CMK (cell line): ENCODE data around the gene TOMM34.

Experiments
- DNase-seq: peaks from one replicate; pipeline ENCODE4 v3.0.0-alpha.2; 2010; ENCODE audit warnings: low read depth

Gene TOMM34, protein sequence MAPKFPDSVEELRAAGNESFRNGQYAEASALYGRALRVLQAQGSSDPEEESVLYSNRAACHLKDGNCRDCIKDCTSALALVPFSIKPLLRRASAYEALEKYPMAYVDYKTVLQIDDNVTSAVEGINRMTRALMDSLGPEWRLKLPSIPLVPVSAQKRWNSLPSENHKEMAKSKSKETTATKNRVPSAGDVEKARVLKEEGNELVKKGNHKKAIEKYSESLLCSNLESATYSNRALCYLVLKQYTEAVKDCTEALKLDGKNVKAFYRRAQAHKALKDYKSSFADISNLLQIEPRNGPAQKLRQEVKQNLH

DNA sequence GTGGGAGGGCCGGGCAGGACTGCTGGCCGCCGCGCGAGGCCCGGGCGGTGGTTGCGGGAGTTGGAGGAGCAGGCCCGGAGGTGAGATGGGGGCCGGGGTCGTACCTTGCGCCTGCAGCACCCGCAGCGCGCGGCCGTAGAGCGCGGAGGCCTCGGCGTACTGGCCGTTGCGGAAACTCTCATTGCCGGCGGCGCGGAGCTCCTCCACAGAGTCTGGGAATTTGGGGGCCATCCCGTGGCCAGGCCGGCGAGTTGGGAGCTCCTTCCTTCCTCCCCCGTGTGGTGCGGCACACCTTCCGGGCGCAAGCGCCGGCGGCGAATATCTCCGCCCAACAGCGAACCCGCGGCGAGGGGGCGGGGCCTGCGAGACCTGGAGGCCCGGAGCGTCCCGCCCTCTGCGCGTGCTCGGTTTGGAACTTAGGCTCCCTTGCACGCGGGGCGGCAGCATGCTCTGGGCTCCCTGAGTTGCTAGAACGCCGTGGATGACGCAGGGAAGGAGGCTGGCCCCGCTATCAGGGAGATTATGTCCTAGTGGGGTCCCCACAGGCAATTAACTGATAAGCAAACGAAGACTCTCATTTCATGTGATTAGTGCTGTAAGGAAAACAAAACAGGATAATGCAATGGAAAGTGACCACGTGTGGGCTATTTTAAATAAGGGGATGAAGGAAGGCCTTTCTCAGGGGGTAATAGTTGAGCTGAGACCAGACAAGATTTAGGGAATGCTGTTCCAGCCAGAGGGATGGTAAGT, at the start of gene TOMM34:
TOMM34 (minus strand) TSS at position 295 of the 750 bp plus-strand sequence; CDS start at position 231, 64 bp downstream.
- peak; percentile 91 for DNase-seq

DNA sequence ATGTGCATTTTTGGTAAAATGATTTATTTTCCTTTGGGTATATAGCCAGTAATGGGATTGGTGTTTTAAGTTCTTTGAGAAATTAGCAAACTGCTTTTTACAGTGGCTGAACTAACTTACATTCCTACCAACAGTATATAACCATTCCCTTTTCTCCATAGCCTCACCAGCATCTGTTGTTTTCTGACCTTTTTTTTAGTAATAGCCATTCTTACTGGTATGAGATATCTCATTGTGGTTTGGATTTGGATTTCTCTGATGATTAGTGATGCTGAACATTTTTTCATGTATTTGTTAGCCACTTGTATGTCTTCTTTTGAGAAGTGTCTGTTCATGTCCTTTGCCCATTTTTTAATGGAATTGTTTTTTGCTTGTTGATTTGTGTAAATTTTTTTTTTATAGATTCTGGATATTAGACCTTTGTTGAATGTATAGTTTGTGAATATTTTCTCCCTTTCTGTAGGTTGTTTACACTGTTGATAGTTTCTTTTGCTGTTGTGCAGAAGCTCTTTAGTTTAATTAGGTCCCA, 48.4 kb upstream of the TOMM34 start:
- no peak for DNase-seq

DNA sequence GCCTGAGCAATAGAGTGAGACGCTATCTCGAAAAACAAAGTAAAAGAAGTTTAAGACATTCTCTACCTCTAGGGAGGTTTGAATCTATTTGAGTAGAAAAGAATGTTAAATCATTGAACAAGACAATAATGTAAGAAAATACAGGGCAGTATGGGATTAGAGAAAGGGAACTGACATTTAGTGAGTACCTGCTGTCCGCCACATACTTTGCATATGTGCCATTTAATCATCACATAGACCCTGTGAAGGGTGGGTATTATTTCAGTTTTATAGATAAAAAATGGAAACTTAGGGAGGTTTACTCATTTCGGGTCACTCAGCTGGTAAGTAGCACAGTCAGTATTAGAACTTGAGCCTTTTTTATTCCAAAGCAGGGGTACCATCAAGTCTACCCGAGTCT, 37.5 kb upstream of the TOMM34 start:
- DNase-seq = no peak

DNA sequence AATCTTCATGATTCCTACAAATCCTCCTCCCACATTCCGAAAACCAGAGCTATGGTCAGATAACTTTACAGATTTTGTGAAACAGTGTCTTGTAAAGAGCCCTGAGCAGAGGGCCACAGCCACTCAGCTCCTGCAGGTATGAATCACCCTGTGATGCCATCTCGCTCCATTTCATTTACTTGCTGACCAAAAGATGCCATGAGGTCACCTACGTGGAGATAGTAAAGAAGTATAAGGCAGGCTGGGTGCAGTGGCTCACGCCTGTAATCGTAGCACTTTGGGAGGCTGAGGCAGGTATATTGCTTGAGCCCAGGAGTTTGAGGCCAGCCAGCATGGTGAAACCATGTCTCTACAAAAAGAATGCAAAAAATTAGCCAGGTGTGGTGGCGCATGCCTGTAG, 37.0 kb upstream of the TOMM34 start:
- DNase-seq = no peak

DNA sequence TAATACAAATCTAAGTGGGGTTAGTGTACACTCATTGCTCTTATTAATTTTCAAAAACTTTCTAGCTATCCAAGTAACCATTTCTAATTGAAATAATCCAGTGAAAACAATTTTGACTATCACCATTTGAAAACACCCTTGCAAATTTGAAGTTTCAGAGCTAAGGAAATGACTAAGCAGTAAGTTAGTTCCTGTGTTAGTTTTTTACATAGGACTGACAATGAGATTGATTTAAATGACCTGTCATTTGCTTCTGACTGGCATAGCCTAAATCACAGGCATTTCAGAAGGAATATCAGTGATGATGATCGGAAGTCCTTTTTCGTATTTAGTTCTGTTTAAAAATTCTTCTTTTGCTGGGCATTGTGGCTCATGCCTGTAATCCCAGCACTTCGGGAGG, 33.1 kb upstream of the TOMM34 start:
- no peak for DNase-seq

DNA sequence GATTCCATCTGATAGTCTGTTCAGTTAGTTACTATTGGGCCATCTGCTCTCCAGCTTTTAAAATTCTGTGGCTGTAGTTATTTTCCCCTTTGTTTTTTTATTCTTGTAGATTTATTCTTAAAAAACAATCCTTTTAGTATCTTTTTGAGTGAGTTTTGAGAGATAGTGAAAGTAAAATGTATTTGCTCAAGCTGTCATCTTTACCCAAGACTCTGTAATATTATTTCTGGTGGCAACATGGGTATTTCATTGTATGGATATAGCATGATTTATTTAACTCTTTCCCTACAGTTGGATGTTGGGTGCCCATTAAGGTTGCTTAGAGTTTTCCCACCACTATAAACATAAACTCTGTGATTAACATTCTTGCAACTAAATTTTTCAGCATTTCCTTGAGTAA, 30.8 kb upstream of the TOMM34 start:
- no peak for DNase-seq

DNA sequence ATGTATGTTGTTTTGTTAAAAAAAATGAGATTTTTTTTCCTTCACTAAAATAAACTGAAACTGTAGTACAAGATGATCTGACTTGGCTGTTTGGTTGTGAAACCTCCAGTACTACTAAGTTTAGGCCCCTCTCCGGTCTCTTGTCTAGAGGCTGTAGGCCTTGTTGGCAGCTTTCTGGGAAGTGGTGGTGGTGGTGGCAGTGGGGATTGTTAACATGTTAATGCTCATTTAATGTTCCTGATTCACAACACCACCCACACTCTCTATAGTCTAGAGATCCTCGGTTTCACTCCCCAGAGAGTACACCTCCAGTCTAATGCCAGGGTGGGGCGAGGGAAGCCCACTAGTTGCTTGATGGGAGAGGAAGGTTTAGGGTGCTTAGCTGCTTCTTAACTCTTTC, 30.2 kb upstream of the TOMM34 start:
- DNase-seq = no peak

DNA sequence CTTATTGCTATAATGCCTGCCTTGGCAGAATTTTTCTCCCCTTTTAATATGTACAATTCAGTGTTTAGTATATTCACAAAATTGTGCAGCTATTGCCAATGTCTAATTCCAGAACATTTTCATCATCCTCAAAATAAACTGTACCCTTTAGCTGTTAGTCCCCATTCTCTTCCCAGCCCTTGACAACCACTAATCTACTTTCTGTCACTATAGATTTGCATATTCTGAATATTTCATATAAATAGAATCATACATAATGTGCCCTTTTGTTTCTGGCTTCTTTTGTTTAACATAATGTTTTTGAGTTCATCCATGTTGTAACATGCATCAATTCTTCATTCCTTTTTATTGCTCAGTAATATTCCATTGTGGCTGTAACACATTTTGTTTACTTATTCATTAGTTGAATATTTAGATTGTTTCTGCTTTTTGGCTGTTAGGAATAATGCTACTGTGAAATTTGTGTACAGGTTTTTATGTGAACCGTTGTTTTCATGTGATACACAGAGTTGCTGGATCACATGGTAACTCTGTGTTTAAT, 28.5 kb upstream of the TOMM34 start:
- no peak for DNase-seq

DNA sequence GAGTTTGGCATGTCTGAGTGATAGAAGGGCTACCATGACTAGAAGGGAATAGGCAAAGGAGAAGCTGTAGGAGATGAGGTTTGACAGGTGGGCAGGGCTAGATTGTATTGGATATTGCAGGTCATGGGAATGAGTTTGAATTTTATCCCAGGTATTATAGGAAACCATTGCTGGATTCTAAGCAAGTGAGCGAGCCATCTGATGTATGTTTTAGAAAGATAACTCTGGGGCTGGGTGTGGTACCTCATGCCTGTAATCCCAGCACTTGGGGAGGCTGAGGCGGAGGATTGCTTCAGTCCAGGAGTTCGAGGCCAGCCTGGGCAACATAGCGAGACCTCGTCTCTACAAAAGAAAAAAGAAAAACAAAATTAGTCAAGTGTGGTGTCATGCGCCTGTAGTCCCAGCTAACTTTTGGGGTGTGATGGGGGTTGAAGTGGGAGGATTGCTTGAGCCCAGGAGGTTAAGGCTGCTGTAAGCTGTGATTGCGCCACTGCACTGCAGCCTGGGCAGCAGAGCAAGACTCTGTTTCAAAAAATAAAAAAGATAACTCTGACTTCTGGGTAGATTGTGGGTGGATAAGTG, 23.0 kb upstream of the TOMM34 start:
- DNase-seq = no peak

DNA sequence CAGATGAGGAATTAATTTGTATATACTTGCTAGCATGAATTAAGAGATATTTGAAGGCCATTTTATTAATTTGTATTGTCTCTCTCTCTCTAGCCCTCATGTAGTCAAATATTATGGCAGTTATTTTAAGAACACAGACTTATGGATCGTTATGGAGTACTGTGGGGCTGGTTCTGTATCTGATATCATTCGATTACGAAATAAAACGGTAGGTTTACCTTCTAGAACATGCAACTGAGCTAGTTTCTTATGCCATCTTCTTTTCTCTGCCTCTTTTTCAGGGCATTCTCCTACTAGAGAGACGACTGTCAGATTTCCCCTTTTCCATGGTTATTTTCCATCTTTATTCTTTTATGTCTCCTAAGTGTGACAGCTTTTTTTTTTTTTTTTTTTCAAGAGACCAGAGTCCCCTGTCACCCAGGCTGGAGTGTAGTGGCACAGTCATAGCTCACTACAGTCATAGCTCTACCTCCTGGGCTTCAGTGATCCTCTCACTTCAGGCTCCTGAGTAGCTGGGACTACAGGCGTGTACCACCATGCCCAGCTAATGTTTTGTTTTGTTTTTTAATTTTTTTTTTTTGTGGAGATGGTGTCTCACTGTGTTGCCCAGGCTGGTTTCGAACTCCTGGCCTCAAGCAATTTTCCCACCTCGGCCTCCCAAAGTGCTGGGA, 21.7 kb upstream of the TOMM34 start:
- DNase-seq = no peak

DNA sequence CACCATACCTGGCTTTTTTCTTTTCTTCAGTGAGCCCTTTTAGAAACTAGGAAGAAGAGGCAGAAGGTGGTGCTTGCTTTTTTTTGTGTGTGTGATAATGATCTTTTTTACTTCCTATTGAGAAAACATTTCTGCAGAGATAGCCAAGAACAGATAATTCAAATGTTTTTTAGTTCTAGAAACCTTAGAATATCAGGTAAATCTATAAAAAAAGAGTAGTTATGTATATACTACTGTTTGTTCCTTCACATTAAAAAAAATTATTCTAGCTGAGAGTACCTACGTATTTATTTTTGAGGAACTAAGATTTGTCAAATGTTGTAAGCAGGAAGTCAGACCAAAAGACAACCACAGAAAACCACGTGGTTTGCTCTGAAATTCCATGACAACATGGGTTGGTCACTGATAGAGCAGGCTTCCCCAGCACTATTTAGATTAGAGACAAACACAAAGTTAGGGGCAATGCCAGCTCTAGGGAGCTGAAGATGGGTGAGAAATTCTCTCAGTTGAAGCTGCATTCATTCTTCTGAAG, 19.0 kb upstream of the TOMM34 start:
- DNase-seq = peak; percentile 65

DNA sequence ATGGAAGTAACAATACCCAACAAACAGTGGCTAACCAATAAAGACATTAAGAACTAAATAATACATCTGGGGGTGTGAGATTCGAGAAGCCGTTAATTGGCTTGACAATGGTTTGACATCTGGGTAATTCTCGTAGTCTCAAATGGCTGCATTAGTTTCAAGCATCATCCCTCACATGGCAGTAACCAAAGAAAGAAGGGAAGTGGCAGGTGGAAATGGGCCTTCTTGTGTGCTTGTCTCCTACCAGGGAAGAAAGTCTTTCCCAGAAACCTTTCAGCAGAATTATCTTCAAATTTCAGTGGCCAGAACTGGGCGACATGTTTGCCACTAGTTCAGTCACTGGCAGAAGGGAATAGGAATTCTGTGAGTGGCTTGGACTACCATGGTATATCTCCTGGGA, 16.5 kb upstream of the TOMM34 start:
- DNase-seq = no peak

DNA sequence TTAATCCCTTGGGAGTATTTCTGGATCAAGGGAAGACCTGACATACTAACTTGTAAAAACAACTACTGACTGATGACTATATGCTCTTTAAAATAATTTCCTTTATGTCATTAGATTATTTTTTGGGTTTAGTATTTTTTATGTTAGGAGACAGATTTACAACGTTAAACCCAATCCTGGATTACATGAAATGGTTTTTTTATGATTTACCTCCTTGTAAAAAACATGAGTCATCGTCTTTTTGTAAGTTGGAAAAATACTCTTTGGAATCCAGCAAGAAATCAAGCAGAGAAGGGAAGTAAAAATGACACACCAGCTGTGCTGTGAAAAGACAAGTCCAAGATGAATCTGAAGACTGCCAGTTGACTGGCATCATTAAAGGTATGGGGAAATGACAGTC, 12.9 kb upstream of the TOMM34 start:
- DNase-seq = no peak

DNA sequence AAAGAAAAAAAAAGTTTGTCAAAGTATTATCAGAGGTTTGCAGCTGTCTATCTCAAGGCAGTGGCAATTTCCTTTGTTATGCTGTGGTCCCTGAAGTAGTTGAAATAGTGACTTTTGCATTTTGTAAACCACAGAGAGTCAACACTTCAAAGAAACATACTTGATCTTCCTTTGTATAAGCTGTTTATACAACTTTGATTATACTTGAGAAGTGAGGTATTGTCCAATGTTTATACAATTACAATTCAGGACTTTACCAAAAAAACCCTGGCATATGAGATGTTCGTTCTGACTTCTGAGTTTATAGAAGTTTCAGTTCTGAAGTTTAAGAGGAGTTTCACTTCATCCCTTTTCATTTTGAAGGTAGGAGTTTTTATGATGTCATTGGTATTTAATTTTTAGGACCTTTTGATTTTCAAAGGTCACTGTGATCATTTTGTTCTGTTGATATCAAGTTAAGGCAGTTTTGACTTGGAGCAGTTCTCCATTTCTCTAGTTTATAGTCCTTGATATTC, 10.1 kb upstream of the TOMM34 start:
- DNase-seq = no peak

DNA sequence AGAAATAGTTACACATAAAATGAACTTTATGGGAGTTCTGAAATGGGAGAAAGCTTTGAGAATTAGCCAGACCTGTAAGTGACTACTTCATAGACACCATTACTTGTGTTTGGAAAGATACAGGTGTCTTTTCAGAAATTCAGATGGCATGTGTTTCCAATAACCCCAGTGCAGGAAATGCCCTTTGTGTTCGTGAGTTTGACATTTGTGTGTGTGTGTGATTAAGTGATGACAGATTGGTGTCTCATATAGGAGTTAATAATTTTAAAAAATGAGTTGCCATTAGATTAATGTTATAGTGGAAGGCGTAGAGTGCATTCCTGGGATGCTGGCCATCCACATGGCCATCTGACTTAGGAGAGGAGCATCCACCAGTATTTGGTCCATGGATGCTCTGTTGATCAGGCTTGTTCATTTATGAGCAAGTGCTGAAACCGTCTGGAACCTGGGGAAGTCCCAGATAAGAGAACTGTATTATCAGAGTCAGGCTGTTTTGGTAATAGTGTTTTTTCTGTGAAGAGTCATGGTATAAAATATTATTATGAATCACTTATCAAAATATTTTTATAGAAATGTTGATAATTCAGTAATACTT, 9.2 kb upstream of the TOMM34 start:
- no peak for DNase-seq

DNA sequence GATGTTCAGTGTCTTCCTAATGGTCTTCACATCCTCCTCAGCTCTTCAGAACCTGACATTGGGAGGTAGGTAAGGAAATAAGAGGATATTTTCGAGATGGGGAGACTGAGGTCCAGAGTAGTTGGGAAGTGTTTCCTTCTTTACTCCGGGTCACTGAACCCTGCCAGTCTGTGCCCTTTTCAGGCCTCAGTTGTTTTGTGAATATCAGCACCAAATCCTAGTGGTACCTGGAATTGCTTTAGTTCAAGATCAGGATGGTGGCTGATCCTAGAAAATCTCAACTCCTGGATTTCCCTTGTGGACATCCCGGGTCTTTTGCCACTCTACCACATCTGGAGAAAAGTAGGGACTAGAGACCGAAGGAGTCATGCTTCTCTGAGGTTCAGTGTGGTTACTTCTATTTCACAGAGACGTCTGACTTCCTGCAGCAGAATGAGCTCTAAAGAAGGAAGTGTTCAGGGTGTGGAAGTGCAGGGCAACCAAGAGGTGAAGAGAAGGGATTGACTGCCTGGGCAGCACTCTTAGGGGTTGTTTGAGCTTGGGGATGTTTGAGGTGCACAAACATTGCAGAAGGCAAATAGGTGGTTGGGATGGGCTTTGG, 7.1 kb upstream of the TOMM34 start:
- DNase-seq = no peak

DNA sequence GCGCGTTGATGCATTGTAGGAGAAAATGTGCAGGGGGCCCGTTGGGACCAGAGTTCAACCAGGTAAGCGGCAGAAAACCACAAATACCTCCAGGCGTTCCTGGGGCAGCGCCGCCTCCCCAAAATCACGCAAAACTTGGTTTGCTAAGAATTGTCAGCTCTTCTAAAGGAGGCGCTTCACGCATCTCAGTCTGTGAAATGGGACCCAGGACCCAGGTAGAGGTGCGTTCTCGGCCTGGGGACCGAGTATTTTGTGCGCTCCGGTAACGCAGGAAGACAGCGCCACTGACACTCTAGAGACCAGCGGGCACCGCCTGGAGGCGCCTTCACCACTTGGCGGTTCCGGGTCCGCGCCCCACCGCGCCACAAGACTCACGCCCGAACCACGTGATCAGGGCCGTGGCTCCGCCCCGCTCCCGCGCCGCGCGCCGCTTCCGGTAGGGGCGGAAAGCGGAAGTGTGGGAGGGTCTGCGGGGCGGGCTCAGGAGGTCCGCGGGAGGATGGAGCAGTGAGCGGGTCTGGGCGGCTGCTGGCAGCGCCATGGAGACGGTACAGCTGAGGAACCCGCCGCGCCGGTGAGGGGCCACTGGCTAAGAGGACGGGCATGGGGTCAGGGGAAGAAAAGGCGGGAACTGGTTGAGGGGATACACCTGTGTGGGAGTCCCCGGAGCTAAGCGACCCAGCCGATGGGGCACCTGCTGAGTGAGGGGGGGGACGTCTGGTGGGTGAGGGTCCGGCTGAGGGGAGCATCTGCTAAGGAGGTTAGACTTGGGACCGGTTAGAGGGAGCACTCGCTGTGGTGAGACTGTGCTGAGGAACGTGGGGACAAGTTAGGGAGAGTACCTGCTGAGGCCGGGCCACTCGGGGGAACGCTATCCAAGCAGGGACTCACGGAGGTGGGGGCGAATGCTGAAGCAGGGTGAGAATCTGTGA, 6.1 kb upstream of the TOMM34 start, which contains the start of gene STK4:
STK4 (plus strand) TSS at position 483 of the 932 bp plus-strand sequence; CDS start at position 540, 57 bp downstream.
- peak; percentile 88 for DNase-seq

DNA sequence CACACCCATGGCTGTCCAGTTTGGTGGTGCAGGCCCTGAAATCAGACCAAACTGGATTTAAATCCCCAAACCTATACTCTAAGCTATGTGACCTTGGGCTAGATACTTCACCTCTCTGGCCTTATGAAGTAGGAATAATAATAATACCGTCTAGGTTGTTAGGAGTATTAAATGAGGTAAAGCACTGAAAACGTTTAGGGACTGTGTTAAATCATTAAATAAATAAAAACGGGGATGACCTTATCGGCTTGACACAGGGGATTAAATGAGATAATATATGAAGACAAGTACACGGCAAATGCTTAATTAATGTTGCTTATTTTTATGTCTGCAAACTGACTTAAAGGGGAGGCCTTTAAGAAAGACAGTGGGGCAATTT, 5.4 kb upstream of the TOMM34 start:
- no peak for DNase-seq

DNA sequence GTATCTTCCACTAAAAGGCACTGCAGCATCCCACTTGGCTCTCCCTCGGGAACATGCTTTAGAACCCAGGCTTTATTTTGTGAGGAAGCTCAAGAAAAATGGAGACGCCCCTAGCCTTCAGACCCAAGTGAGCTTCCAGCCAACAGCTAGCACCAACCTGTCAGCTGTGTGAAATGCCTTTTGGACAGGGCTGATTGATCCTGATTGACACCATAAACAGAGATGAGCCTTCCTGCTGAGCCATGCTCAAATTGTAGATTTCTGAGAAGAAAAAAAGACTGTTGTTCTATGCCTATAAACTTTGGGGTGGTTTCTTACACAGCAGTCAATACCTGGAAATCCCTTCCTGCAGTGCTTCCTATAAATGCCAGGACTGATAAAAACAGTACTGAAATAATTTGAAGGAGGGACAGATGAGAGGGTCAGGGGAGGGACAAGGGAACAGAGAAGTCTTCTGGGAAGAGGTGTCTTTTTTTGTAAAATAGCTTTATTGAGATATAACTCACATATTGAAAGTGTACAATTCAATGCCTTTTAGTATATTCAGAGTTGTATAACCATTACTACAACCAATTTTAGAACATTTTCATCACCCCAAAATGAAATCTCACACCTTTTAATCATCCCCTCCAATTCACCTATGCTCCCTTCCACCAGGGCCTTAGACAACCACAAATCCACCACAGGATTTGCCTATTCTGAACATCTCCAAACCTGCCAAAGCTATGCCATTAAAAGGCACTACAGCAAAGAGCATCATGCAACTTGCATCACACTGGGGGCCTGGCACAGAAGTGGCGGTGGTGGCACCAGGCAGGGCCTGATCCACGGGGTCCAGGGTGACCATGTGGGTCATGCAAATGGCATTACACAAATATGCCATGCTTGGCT, 3.4 kb upstream of the TOMM34 start:
- no peak for DNase-seq
